ENCODE results near the gene FGF1.

DNA sequence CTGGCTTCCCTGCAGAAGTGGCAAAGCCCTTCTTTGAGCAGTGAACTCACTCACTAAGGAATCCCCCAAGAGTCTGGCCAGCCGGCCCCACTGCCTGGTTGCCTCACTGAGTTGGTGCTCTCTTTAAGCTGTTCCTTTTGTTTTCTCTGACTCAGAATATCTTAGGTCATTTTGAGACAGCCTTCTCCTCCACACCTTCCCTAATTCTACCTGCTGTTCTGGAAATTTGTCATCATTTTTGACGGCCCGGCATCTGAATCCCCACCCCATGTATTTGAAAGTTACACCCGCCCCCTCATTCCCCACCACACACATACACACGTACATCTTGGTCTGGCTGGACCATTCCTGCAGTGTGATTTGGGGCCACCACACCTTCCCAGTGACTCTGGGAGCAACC is 41.8 kb downstream of the FGF1 start:
- TF ChIP-seq, protein P1, sequence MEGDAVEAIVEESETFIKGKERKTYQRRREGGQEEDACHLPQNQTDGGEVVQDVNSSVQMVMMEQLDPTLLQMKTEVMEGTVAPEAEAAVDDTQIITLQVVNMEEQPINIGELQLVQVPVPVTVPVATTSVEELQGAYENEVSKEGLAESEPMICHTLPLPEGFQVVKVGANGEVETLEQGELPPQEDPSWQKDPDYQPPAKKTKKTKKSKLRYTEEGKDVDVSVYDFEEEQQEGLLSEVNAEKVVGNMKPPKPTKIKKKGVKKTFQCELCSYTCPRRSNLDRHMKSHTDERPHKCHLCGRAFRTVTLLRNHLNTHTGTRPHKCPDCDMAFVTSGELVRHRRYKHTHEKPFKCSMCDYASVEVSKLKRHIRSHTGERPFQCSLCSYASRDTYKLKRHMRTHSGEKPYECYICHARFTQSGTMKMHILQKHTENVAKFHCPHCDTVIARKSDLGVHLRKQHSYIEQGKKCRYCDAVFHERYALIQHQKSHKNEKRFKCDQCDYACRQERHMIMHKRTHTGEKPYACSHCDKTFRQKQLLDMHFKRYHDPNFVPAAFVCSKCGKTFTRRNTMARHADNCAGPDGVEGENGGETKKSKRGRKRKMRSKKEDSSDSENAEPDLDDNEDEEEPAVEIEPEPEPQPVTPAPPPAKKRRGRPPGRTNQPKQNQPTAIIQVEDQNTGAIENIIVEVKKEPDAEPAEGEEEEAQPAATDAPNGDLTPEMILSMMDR (IDR thresholded peaks at IDR 0.05), result no peak
- no peak for TF ChIP-seq POLR2A (IDR thresholded peaks at IDR 0.05)

Measured in stomach (tissue), 4 donors.